Suprapubic skin (tissue), 4 donors: ENCODE data around the gene WNK2.

Experiments
- EP300 ChIP-seq: sonication (generic); formaldehyde crosslinking; IDR thresholded peaks from one replicate; pipeline ENCODE4 v1.6.1; 2017; ENCODE audit warnings: antibody characterized with exemption
- POLR2A ChIP-seq, 2 donors: fragments of 450-650 bp; IDR thresholded peaks; one replicate each; pipeline ENCODE4 v1.6.1; 2017; ENCODE audit warnings: antibody characterized with exemption in 2 of 2, mild to moderate bottlenecking in 2 of 2, moderate library complexity in 2 of 2
- POLR2AphosphoS5 ChIP-seq, 3 donors: sonication (generic); formaldehyde crosslinking; IDR thresholded peaks; one replicate each; pipeline ENCODE4 v1.6.1; 2017; ENCODE audit warnings: antibody characterized with exemption in 3 of 3
- TF ChIP-seq, protein P1 (sequence below), 2 donors: fragments of 200-600 bp in 1 of 2; fragments of 450-650 bp in 1 of 2; sonication (generic) in 1 of 2; IDR thresholded peaks; one replicate each; pipeline ENCODE4 v1.5.1; 2016 to 2019; ENCODE audit warnings: antibody characterized with exemption in 2 of 2, mild to moderate bottlenecking in 1 of 2, moderate library complexity in 1 of 2

DNA sequence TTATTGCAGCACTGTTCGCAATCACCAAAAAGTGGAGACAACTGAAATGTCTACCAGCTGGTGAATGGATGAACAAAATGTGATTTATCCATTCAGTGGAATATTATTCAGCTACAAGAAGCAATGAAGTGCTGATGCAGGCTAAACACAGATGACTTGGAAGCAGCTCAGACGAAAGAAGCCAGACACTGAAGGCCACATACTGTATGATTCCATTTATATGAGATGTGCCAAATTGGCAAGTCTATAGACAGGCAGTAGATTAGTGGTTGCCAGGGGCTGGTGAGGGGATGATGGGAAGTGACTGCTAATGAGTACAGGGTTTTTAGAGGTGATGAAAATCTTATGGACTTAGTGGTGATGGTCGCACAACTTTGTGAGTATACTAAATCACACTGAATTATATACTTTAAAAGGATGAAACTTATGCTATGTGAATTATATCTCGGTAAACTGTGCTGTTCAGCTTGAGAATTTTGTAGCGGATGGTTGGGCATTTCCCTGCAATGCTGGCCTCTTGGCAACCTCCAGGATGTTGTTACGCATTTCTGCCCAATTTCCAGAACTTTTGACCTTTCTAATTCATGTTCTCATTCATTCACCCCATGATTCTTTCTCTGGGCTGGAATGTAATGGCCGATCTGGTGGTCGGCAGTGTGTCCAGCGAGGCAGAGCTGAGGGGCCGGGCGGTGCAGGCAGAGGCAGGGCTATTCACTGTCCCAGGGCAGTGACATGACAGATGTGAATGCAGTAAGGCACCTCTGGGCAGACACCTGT is 22.0 kb upstream of the WNK2 start:
- TF ChIP-seq, protein P1, sequence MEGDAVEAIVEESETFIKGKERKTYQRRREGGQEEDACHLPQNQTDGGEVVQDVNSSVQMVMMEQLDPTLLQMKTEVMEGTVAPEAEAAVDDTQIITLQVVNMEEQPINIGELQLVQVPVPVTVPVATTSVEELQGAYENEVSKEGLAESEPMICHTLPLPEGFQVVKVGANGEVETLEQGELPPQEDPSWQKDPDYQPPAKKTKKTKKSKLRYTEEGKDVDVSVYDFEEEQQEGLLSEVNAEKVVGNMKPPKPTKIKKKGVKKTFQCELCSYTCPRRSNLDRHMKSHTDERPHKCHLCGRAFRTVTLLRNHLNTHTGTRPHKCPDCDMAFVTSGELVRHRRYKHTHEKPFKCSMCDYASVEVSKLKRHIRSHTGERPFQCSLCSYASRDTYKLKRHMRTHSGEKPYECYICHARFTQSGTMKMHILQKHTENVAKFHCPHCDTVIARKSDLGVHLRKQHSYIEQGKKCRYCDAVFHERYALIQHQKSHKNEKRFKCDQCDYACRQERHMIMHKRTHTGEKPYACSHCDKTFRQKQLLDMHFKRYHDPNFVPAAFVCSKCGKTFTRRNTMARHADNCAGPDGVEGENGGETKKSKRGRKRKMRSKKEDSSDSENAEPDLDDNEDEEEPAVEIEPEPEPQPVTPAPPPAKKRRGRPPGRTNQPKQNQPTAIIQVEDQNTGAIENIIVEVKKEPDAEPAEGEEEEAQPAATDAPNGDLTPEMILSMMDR (IDR thresholded peaks at IDR 0.05), result no peak
- TF ChIP-seq POLR2A (IDR thresholded peaks at IDR 0.05) (no peak), POLR2AphosphoS5 (IDR thresholded peaks at IDR 0.05) (no peak), EP300 (no peak)
